Activated CD4-positive, alpha-beta T cell treated with anti-CD3 and anti-CD28 coated beads for 4 hours (primary cell): ENCODE data around the gene DPYSL5.

Experiments used
- DNase-seq, 2 donors: peaks; one replicate each; pipeline ENCODE4 v3.0.0-alpha.2; 2020

Gene DPYSL5

DNA sequence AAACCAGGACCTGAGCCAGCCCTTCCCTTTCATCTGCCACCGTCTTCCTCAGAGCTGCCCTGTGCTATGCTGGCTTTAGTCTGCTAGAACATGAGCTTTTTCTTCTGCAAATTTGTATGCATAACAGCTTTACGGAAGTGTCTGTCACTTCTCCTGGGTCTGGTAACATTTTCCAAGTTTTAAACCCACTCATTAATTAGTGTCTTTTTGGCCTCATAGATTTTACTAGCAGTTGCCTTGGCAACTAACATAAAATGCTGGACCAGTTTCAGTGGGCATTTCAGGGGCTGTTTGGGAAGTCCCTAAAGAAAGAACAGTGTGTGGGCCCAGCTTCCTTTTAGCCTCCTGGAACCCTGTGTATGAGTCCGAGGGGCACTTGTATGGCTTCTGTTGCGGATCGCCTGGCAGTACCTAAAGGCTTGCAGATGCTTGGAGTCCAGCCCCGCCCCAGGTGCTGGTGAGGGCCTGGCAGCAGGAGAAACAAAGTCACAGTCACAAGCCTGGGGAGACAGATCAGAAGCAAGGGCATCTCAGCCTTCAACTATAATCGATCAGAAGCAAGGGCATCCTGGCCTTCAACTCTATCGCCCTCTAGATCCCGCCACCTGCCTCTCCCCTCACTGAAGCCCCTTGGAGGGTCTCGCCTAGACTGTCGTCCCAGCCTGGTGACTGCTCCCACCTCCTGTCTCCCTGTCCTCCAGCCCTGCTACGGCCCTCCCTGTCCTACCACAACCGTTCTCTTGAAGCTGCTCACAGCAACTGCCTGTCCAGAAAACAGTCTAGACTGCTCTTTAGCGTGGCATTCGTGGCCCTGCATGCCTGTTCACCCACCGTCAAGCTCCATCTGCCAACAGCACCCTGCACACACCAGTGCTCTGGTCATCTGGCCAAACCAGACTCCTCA is 85.8 kb downstream of the DPYSL5 start:
- no peak for DNase-seq

- DNase-seq, result no peak
These were observed 86.4 kb downstream of the DPYSL5 start for GRCh38 chr2:26934335-26934724.

- DNase-seq, result no peak
These were observed 87.1 kb downstream of the DPYSL5 start for GRCh38 chr2:26934985-26935384.

- DNase-seq, result no peak
These were observed 88.9 kb downstream of the DPYSL5 start for GRCh38 chr2:26936855-26937254.

- DNase-seq, result no peak
These were observed 90.6 kb downstream of the DPYSL5 start for GRCh38 chr2:26938399-26939118.

DNA sequence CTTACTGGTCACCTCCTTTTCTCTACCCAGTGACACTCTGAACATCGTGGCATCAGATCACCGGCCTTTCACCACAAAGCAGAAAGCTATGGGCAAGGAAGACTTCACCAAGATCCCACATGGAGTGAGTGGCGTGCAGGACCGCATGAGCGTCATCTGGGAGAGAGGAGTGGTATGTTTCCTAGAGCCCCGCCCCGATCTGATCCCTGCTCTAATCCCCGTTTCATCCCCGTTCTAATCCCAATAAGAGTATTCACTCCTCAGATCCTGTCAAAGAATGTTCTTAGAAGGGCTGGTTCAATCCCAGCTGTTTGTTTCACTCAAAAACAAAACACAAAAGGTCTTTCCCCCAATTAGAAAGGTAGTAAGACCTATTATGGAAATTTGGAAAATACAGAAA is 92.1 kb downstream of the DPYSL5 start:
- DNase-seq, result no peak

DNA sequence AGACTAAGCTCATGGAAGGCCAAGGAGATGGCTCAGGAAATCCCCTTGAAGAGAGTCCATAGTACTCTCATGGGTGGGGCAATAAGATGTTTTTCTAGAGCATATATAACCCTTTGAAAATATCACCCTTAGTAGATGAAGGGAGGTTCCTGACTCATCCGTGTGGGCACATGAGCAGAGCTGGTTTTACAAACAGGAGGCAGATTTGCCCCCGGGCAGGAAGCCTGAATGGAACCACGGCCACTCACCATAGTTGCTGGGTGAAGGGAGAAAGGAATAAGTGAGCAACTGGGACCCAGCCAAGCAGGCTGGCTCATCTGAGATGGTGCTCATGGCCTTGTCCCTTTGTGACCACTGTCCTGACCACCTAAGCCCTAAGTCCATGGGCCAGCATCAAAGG is 93.6 kb downstream of the DPYSL5 start:
- no peak for DNase-seq

DNA sequence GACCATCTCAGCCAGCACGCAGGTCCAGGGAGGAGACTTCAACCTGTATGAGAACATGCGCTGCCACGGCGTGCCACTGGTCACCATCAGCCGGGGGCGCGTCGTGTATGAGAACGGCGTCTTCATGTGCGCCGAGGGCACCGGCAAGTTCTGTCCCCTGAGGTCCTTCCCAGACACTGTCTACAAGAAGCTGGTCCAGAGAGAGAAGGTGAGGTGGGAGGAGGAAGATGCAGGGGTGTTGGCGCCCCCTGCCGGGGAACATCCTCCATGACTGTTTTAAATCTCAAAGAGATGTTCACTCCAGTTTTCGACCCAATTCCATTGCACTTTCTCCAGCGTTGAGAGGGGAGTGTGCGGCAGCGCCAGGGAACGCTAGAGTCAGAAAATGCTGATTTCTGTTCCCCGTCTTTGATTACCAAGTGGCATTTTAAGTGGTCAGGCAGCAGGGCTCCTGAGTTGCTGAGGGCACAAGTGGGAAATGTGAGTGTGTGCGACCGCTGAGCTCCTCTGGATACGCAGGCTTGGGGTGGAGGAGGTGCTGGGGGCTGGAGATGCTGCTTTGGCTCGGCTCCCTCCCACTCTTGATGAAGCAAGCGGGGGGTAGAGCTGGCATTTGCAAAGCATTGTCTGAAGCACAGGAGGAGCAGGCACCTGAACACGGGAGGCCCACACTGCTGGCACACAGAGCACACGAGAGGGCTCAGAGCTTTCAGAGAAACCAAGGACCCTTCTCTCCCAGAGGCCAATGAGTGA is 94.8 kb downstream of the DPYSL5 start:
- DNase-seq, result peak; percentile 50 to 59

DNA sequence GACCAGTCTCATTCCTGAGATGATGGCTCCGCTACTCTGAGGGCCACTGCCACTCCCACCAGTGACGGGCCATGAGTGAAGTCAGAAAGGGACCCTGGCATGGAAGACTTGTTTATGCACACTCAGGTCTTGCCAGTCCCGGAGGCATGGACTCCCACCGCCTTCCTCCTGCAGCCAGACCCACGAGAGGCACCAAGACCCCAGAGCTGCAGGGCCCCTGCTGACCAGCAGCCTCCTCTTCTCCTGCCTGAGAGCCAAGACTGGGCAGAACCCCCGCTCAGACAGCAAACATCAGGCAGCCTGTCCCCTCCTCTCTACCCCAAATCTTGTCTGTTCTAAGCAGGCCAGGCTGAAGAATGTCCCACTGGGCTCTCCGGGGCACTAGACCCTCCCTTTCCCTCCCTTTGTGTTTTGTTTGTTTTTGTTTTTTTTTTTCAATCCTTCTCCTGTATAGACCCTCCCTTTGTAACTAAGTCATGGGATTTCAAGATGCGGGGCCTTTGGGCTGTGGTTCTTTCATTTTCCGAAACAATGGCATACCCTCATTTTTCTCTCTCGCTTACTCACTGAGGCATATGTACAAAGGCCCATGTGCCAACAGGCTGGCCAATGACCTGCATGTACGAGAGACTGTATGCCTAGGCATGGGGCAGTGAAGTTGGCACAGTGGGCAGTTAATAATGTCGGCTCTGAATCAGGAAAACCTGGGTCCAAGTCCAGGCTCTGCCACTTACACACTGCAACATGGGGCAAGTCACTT is 98.2 kb downstream of the DPYSL5 start:
- DNase-seq, result no peak

- DNase-seq, result no peak
These were observed 99.2 kb downstream of the DPYSL5 start for GRCh38 chr2:26946841-26947784.

- DNase-seq, result no peak
These were observed 100.9 kb downstream of the DPYSL5 start for GRCh38 chr2:26948800-26949199.

- DNase-seq, result no peak
These were observed 102.3 kb downstream of the DPYSL5 start for GRCh38 chr2:26950246-26950645.

GRCh38 chr2:26951236-26951635 is 103.3 kb downstream of the DPYSL5 start:
- DNase-seq, result no peak

GRCh38 chr2:26952374-26952773 is 104.4 kb downstream of the DPYSL5 start:
- no peak for DNase-seq

- no peak for DNase-seq
These were observed 106.2 kb downstream of the DPYSL5 start for GRCh38 chr2:26954135-26954534.

- no peak for DNase-seq
These were observed 109.1 kb downstream of the DPYSL5 start for GRCh38 chr2:26957041-26957440.

DNA sequence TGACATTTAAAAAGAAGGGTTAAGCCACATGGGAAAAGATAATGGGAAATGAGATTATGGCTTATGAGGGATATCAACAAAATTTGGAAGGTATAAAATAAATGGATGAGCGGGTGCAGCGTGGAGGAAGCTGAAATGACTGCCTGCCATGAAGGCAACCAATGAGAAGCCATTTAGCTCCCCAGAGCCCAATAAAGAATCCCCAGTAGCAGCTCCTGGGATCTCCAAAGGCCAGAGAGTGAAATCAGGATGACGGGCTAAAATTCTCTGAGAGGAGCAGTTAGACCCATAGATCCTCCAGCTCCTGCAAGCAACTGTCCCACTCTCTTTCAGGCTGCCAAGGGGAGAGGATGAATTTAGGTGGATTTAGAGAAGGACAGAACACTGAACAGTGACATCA is 109.6 kb downstream of the DPYSL5 start:
- no peak for DNase-seq

DNA sequence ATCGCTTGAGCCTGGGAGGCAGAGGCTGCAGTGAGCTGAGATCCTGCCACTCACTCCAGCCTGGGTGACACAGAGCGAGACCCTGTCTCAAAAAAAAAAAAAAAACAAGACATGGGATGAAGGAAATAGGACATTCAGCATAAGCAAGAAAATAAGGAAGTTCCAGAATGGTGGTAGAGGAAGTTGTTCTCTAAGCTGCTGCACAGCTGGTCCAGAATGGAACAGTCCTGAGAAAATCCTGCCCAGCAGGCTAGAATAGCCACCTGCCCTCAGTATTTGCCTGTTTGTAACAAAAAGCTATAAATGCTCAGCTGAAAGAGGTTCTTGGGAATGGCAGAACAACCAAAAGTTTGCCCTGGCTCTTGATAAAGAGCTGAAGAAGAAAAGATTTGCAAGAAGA is 111.4 kb downstream of the DPYSL5 start:
- DNase-seq, result no peak

GRCh38 chr2:26964446-26965130 is 116.7 kb downstream of the DPYSL5 start:
- DNase-seq, result no peak

DNA sequence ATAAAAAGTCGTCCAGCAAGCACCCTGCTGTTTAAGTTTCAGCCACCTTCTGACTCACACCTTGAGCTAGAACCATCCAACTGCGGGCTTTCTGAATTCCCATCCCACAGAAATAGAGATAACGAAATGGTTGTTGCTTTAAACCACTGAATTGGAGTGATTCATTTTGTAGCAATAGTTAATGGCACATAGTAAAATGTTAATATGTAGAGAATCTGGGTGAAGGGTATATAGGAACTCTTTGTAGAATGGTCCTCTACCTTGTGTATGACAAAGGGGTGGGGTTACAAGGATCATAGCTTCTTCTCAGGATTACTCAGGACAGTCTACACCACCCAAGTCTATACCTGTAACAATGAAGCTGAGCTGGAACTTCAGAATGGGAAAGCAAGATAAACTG is 120.1 kb downstream of the DPYSL5 start:
- DNase-seq, result no peak
